GM18951 (cell line): ENCODE measurements around the gene MLEC.
"Not testable (repeated sequence)": the region's sequence is repeated elsewhere in the genome, so short reads cannot be mapped to it uniquely, and the experiment has no call there.

Experiments used
- POLR2A ChIP-seq: IDR thresholded peaks from 4 replicates; pipeline ENCODE4 v1.6.1; 2011; ENCODE audit warnings: mild to moderate bottlenecking; ENCODE audit not compliant: insufficient read length, insufficient read depth; ENCODE audit errors: extremely low read depth
- in situ Hi-C: fragments of 300-500 bp; cut with MboI; formaldehyde crosslinking; loops from one replicate; pipeline ENCODE4 v1.12.0; 2022; ENCODE audit warnings: low sequenced_read_pairs, mixed read lengths, inconsistent platforms; ENCODE audit not compliant: unreplicated experiment

Gene MLEC

GRCh38 chr12:120652656-120653435, 34.1 kb upstream of the MLEC start:
- in situ Hi-C loops, result no loop called here
- no peak for TF ChIP-seq POLR2A

- in situ Hi-C loops, result no loop called here
Measured at GRCh38 chr12:120653611-120654010, 33.3 kb upstream of the MLEC start.

GRCh38 chr12:120654656-120655055, 32.3 kb upstream of the MLEC start:
- in situ Hi-C loops, result no loop called here
- no peak for TF ChIP-seq POLR2A

More at GRCh38 chr12:120653611-120654010, 33.3 kb upstream of the MLEC start:
- TF ChIP-seq POLR2A, result no peak

- TF ChIP-seq POLR2A, result no peak
- in situ Hi-C loops, result no loop called here
Measured at GRCh38 chr12:120656008-120656407, 30.9 kb upstream of the MLEC start.

GRCh38 chr12:120658286-120659150, 28.4 kb upstream of the MLEC start:
- in situ Hi-C loops, result no loop called here
- TF ChIP-seq POLR2A, result no peak

- in situ Hi-C loops, result no loop called here
Measured at GRCh38 chr12:120659151-120659525, 27.8 kb upstream of the MLEC start.

GRCh38 chr12:120661432-120661831, 25.5 kb upstream of the MLEC start:
- no peak for TF ChIP-seq POLR2A
- in situ Hi-C loops, result no loop called here

More at GRCh38 chr12:120659151-120659525, 27.8 kb upstream of the MLEC start:
- no peak for TF ChIP-seq POLR2A

- no peak for TF ChIP-seq POLR2A
- in situ Hi-C loops, result no loop called here
Measured at GRCh38 chr12:120662879-120663278, 24.1 kb upstream of the MLEC start.

GRCh38 chr12:120663741-120664140, 23.2 kb upstream of the MLEC start:
- in situ Hi-C loops, result no loop called here
- no peak for TF ChIP-seq POLR2A

GRCh38 chr12:120666571-120667390, 20.2 kb upstream of the MLEC start:
- no peak for TF ChIP-seq POLR2A
- in situ Hi-C loops, result no loop called here

- in situ Hi-C loops, result no loop called here
- TF ChIP-seq POLR2A, result no peak
Measured at GRCh38 chr12:120668091-120668867, 18.7 kb upstream of the MLEC start.

GRCh38 chr12:120668868-120669840, 17.8 kb upstream of the MLEC start:
- no peak for TF ChIP-seq POLR2A
- in situ Hi-C loops, result no loop called here

GRCh38 chr12:120670237-120670636, 16.7 kb upstream of the MLEC start:
- in situ Hi-C loops, result not testable (repeated sequence)
